HG02798 (cell line): ENCODE measurements around the gene ACTN4.

ENCODE experiments used
- ATAC-seq: cut with Tn5 transposase; IDR thresholded peaks from one replicate; pipeline ENCODE4 v1.9.1; 2021; ENCODE audit warnings: mild to moderate bottlenecking; ENCODE audit not compliant: unreplicated experiment, poor library complexity

Gene ACTN4

DNA sequence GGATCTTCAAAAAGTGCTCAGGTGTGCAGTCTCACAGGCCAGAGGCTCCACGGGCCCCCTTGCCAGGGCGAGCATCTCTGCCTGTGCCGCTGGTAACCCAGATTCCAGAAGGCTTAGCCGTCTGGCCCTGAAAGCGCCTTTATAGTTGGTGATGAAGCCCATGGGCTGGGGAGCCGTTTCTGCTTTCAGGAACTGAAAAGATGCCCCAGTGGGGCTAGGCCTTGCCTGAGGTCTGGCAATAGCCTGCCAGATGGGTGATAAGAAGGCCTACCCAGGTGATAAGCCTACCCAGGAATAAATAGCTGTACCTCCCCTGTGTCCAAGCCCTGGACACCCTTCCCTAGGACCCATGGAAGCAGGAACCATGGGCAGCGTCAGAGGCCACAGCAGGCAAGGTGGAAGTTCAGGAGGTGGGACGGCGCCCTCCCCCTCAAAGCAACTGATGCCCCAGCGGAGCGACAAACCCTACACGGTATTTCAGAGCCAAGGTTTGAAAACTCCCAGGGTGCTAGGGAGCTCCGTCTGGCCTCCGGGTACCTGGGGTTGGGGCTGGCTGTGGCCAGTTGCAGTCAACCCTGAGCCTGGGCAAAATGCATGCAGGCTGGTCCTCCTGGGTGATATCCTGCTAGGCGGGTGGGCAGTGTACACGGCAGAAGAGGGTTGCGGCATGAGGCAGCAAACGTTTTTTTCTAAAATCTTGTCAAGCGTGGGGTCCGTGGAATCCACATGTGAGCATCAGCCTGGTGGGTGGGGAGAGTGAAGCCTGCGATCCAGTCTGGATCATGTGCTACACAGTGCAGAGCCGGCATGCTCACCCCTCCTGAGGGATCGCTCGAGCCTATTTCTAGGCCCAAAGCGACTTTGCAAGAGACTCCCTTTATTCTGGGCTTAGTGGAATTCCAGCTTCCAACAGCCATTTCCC is 45.3 kb downstream of the ACTN4 start:
- no peak for ATAC-seq

DNA sequence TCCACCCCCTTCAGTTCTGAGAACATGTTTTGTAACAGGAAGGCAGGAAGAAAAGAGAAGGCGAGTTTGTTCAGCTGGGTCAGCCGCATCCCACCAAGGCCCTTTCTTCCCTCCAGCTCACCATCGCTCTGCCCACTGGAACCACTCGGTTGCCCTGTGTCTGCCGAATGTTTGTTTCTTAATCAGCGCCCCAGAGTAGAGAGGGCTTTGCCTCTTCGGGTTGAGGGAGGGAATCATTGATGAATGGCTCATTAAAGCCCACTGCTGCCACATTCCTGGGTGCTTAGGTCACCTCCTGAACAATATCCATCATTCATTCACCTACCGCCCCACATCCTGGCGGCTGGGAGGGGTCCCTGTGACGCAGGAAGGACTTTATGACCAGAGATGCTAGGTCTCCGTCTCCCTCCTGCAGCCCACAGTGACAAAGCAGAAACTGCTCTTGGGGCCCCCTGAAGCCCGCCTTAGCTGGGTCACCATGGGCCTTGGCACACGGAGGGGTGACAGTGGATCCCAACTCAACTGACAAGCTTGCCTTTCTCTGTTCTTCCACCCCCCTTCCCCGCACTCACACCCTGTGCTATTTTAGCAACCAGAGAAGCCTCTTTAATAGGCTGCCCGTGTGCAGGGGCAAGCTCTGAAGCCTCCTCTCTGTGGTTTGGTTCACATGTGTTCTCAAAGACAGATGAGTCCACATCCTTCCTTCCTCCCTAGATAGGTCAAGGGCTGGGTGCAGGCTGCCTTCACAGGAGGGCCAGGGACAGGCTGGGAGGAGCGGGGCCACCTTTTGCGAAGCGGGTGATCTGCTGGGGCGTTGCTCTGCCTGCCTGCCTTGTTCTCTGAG is 46.2 kb downstream of the ACTN4 start:
- no peak for ATAC-seq

DNA sequence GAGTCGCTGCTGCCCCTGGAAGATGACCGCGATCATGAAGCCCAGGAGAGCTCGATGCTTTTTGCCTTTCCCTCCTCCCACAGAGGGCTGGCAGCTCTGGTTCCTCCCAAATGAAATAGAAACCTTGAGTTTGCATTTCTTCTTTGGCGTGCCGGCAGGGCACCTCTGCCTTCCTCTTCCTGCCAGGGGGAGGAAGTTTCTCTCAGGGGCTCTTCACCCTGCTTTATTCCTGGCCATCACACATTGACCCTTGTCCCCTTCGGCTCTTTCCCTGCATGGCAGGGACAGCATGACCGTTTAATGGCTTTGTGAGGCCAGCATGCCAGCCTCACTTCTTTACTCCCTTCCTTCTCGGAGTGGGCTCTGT is 47.9 kb downstream of the ACTN4 start:
- no peak for ATAC-seq

DNA sequence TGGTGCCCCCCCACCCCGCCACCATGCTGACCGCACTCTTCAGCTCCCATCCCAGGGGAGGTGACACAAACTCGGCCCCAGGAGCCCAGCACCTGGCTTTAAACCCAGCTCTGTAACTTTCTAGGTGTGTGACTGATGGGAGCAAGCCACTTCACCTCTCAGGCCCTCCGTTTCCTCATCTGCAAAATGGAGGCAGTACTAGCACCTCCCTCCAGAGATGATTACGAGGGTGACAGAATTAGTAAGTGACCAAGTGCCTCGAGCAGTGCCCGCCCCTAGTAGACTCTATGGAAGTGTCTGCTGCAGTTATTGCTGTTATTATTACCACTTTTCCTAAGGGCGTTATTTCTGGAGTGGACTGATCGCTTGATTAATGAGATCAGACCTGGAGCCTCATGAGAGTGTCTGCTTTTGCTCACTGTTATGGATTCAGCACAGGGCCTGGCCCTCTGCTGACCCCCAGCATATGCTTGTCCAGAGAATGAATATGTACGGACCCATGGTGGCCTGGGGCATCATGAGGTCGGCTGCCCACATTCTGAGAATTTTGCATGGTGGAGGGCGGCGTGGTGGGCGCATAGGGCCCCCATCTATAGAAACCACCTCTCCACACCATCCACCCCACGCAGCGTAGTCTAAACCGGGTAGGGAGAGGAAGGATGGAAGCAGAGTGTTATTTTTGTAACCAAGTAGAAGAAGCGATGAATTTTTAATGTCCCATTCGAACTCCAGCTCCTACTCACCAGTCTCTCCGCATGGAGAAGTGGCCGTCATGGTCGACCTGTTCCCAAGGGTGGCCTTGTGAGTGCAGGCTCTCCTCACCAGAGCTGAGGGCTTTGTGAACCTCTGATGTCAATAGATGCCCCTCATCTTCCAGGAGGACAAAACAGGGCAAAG is 48.6 kb downstream of the ACTN4 start:
- ATAC-seq = no peak

DNA sequence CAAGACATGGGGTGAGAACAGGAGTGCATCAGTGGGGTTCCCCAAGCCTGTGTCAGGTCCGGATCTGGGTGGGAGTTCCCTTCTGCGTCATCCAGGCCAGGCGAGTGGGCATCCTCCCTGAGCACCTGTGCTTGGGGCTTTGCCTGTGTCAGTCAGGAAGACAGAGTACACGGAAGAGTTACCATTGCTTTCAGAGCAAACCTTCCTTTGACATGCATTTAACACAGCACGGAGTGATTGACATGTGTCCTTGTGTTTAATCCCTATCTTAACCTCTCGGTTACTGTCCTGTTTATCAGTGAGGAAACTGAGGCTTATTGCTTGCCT is 49.2 kb downstream of the ACTN4 start:
- no peak for ATAC-seq

DNA sequence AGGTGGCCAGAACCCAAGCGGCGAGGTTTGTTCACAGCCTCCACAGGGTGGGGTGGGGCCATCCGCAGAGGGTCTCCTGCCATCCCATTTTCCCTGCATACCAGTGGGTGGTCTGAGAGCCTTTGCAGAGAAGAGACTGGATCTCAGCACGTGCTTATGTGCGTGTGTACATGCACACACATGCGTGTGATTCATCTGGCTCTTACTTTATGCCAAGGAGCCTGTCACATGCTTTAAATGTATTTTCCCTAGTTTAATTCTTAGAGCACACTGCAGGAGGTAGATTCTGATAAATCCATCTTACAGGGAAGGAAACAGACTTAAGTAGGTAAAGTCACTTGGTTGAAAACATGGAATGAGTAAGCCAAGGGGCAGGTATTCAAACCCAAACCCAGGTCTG is 49.7 kb downstream of the ACTN4 start:
- ATAC-seq = no peak

DNA sequence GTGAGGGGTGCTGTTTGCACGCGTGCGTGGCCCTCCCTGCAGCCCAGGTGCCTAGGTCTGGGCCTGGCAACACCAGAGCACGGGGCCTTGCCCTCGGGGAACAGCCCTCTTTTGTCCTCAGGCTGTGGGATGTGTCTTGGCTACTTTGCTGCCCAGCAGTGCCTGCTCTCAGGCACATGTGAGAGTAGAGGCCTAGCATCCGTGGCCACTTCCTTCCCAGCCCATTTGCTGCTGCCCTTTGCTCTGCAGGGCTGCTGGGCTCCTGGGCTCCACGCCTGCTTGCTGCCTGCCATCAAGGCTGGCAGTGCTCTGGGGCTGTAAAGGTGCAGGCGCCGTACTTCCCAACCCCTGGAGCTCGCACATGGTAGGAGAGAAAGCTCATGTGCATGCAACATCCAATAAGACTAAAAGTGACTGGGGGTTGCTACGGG is 50.2 kb downstream of the ACTN4 start:
- ATAC-seq = no peak

DNA sequence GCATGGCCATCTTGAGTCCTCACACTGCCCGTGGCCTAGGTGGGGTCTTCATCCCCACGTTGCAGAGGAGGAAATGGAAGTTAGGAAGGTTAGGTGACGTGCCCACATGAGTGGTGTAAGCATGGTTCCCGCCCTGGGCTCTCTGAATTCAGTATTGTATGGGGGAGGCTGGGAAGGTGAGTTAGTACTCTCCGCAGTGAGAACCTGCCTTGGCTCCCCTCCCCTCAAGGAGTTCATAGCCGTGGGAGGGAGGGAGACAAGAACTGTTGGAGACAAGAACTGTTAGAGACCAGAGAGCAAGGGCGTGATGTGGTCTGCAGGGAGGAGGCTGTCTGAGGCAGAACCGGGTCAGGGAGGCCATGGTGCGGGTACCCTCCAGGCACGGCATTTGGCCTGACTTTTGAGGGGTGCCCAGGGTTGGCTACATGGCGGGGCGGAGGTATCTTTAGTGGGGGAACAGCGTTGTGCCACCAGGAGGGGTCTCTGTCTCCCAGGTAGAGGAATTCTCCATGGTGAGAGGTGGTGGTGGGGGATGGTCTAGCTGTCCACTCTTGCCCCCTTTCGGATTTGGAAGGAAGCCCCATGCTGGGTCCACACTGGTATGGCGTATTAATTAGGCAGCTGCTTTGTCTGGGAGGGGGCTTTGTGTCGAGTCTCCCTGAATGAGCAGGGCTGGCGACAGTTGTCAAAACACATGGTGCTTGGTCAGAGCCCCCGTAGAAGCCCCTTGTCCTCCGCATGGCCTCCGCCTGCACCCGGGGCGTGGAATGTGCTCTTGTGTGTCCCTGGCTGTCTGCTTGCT is 51.0 kb downstream of the ACTN4 start:
- ATAC-seq = no peak

DNA sequence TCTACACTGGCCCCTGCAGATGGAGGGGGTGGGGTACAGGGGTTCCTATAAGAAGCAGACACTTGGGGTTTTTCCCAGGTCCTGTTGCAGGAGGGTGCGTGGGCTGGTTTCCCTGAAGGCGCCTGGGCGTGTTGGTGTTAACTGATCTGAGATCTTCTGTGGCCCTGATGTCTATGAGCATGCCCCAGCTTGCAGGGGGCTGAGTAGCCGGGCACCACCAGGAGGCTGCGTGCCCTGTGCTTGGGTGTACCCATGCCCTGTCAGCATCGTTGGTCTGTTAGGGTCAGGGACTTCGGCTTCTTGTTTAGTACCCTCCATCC is 51.5 kb downstream of the ACTN4 start:
- ATAC-seq = no peak

DNA sequence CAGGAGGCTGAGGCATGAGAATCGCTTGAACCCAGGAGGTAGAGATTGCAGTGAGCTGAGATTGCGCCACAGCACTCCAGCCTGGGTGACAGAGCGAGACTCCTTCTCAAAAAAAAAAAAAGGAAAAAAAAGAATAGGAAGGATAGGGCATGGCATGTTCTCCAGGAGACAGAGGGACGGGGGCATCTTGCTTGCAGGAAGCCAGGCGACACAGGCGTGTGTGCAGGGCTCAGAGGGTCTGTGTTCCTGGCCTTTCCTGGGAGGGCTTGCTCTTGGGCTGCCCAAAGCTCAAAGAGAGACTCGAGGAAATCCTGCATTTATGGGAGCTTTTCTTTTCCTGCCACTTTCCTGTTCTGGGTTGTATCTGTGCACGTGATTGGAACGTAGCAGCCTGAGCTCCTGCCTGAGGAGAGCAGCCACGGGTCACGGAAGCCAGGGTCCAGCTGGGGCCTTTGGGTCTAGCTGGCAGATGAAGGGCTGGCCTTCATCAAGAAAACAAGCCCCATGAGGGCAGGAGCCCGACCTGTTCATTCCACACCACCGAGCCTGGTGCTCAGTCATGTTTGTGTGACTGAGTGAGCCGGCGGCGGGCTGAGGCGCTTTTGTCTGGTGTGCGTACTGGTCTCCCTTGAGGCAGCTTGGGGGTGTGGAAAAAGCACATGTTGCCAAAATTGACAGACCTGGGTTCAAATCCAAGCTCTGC is 52.3 kb downstream of the ACTN4 start:
- ATAC-seq = no peak

DNA sequence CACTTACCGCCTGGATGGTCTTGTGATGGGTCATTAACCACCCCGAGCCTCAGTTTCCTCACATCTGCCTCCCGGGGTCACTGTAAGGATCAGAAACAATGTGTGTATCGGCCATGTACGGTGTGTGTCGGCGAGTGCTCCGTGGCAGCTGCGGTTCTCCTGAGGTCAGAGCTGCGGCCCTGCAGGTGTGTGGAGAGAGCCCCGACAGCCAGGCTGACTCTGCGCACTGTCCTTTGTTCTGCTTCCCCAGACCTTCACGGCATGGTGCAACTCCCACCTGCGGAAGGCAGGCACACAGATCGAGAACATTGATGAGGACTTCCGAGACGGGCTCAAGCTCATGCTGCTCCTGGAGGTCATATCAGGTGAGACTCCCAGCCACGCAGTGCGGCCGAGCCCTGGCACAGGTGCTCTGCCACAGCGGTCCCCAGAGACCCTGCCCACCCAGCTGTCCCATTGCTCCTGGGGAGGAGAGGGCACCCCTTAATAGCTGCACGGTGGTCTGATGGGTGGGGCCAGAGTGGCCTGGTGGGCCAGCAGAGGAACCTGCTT is 53.0 kb downstream of the ACTN4 start:
- ATAC-seq = no peak

DNA sequence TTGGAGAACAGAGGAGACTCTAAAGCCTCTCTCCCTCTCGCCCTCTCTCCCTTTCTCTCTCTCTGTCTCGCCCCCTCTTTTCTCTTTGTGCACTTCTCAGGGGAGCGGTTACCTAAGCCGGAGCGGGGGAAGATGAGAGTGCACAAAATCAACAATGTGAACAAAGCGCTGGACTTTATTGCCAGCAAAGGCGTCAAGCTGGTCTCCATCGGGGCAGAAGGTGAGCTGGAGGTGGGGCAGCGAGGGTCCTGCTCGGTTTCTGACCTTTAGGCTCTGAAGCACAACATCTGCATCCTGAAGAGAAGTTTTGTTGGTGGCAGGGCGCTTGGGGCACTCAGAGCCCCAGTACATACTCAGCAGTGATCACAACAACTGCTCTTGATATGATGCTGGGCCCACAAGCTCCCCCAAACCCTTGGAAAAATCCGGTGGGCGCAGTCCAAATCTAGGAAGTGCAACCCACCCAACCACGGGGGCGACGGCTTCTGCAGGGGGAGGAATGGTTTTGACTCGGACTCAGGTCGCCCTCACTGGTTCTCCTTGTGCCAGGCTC is 53.5 kb downstream of the ACTN4 start:
- ATAC-seq = no peak

DNA sequence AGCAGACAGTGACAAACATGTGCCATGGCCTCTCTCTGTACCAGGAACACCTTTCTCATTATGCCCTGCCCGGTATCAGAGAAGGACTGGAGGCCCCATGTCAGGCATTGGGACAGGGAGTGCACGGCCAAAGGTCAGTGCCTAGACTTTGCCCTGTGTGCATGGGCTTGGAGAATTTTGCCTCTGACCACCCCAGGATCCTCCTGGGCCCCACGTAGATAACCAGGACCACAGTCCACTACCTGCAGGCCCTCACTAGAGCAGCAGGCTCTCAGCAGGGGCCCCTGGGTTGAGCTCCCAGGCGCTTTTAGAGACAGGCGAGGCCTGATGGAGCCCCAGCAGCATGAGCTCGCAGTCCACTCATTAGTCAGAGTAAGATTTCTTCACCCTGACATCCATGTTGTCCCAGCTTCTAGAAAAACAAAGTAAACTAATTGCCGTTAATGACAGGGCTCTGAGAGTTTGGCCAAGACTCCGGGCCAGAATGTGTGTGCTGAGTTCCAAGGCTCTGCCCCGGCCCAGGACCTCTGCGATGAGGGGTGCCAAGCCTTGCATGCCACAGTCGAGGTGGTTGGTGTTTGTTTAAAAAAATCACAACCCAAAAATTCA is 54.1 kb downstream of the ACTN4 start:
- no peak for ATAC-seq

DNA sequence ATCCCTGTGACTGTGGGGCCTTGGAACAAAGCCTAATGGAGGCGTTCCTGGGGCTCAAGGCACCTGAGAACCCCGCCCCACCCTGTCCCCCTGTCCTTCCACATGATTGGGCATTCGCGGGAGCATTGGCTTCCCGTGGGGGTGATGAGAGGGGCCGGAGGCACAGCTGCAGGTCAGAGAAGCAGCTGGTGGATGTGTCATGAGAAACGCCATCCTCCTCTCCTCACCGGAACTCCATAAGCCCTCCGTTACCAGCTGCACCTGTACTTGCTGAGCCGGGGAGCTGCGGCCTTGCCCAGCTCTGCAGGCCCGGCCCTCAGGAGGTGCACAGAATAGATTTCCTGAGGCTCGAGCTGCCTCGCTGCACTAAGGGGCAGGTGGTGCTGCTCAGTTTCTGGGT is 54.8 kb downstream of the ACTN4 start:
- ATAC-seq = no peak

DNA sequence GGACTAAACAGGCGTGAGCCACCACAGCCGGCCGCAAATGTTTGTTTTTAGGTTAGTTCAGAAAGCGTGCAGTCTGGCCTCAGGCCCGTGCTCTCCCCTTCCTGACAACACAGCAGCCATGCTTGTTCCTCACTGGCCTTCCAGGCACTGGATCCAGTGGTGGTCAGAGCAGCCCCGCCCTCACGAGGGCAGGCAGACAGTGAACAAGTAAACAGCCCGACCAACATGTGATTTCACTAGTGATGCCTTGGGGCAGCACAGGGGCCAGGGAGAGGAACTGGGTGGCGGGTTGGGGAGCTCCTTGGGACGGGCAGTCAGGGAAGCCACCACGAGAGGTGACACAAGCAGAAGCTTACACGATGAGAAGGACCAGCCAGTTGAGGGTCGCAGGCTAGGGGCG is 56.1 kb downstream of the ACTN4 start:
- no peak for ATAC-seq

DNA sequence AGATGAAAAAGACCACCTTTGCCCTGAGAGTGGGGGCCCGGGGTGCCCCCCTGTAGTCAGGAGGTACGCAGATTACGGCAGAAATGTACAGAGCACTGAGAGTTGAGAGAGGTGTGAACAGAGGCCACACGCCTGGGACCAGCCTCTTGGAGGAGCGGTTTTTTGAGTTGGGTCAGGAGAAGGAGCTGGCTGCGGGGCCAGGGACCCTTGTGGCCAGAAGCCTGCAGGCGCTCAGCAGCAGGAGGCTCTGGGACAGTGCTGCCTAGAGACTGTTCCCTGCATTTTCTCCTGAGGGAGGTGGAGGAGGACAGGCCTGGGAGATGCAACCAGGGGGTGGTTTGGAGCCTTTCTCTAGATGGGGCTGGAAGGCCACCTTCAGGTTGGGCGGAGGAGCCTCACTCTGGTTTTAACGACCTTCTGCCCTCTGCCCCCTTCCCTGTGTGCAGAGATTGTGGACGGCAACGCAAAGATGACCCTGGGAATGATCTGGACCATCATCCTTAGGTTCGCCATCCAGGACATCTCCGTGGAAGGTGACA is 57.1 kb downstream of the ACTN4 start:
- ATAC-seq = no peak

DNA sequence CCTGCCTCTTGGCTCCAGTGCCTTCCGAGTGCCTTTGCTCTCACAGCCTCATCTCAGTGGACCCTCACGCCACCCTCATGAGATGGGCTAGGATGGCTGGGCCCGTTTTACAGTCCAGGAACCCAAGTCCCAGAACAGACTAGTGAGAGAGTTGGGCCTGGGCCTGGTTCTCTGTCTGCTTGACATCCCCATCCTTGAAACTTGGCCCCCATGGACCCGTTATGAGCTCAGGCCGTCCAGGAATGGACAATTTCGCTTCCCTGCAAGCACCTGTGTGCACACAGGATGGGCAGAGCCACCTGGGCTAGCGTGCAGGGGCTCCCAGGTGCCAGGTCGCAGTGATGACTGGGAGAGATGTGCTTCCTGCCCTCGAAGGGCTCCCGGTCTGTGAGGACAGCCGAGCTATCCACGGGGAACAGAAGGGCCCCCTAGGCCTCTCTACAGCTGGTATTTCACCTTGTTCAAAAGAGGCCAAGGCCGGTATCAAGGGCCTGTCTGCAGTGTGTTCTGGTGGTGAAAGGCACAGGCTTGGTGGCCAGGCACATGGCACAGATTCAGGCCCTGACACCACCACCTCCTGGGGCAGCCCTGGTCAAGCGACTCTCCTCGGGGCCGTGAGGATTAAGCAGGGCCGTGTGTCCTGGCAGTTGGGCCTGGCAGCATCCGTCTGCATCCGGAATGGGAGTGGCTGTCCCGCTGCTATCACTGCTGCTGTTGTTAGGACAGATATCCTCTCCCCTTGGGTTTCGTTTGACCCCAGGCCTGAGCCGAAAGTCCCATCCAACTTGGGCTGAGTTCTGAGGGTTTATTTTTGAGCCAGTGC is 58.0 kb downstream of the ACTN4 start:
- no peak for ATAC-seq
